HG03097 (cell line): ENCODE results near the gene NEUROG3.

Experiments
- ATAC-seq: cut with Tn5 transposase; IDR thresholded peaks from one replicate; pipeline ENCODE4 v1.9.1; 2021; ENCODE audit not compliant: unreplicated experiment, low FRiP score

NEUROG3 gene, protein sequence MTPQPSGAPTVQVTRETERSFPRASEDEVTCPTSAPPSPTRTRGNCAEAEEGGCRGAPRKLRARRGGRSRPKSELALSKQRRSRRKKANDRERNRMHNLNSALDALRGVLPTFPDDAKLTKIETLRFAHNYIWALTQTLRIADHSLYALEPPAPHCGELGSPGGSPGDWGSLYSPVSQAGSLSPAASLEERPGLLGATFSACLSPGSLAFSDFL

DNA sequence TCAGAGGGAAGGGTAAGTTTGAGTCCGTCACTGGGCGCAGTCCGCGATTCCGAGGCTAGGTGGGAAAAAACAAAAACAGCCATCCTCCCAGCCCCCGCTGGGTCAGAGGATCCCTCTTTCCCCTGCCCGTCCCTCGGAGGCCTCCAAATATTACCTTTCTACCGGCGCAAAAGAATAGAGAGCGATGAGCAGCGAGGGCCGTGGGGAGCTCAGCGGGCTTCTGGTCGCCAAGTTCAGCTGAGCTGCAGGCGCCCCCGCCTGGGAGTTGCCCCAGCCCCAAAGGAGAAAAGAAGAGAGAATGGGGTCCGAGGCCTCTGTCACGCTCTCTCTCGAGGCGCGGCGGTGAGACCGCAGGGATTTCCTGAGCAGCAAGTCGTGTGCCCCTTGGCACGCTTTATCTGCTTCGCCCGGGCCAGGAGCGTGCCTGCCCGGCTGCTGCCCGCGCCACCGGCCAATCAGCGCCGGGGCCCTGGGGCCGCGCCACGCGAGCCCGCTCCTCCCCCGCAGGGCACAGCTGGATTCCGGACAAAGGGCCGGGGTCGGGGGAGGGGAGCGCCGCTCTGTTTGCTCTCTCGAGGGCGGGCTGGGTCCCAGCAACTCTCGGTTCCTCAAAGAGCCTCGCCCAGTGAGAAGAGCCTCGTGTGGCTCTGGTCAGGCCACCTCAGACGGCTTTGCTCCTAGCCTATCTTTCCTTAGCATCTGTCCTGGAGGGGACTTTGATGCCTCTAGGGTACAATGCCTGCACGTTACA, at the start of gene NEUROG3:
Gene NEUROG3 (minus strand): TSS at position 367 of the 751 bp plus-strand sequence. CDS start 379 bp downstream, outside the sequence.
- ATAC-seq = peak; percentile 65

DNA sequence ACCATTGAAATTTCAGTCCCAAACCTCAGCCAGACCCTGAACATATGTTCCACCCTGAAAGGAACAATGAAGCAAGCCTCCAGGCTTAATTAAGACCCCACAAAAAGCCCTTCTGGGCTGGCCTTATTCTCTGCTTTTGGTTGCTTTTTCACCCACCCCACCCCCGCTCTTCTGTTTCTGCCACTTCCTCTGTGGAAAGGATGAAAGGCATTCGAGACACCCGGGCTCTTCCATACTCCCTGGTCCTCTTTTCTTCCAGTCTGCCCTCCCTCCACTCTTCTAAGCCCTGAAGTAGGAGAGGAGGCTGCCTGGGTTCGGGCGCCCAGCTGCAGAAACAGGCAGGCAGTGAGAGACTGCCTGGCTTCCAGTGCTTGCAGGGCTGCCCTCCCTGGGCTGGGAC, 47.4 kb upstream of the NEUROG3 start:
- no peak for ATAC-seq

DNA sequence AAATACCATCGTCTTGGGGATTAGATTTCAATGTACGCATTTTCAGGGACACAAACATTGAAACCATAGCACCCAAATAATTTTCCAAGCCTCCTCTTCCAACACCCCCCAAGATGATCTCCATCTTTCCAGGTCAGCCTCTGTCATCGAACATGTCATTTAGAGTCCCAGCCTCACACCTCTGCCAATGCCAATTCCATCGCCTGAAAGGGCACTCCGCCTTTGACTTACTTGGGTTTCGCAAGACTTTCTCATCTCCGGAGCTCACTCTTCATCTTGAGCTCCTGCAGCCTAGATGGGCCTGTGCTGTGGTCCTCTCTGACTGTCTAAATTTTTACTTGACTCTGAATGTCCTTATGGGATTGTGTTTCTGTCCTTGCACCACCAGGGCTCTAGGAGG, 46.4 kb upstream of the NEUROG3 start:
- no peak for ATAC-seq

DNA sequence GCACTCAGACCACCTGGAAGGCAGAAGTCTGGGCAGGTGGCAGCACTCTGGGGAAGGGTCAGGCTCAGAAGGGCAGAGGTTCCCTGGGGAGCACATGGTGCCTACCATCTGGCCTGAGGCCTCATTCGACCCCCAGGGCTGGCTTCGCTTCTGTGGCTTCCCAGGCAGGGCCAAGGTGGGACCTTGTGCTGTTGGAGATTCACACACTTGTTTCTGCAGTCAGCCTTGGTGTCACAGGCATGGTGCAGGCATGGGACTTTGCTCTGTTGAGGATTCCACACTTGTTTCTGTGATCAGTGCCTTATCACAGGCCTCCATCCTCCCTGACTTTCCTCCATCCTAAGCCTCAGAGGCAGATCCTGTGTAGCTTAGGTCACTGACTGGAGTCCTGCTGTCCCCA, 45.5 kb upstream of the NEUROG3 start:
- no peak for ATAC-seq

DNA sequence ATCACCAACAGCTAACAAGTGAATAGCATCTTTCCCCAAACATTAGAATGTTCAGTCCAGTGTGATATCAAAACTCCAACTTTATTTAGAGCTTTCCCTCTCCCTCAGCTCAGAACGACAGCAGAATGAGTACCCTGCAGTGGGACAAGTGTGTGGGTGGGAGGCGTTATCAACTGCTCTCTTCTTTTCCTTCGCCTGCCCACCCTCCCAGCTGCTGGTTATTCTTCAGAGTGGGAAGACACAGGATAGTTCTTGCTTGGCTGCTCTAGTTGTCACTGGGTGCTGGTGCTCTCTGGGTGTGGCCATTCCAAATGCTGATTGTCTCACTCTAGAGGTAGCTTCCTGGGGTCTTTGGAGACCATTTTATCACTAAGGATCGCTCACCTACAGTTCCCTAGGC, 43.1 kb upstream of the NEUROG3 start:
- no peak for ATAC-seq

DNA sequence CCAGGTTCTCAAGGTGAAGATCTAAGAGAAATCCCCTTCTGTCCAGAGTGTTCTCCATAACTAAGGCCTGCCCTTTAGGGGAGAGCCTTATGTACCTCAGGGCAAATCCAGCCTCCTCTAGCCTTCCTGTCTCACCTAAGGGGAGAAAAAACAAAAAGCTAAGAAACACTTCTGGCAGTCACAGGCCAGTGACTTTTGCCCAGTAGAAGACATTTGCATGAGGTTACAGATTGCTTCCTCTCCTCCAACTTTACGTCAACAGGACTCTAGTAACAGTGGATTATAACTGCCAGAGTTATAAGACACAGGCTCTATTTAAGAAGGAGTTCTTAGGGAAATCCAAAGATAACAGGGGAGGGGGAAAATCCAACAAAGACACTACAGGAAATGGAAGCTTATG, 40.9 kb upstream of the NEUROG3 start:
- no peak for ATAC-seq

DNA sequence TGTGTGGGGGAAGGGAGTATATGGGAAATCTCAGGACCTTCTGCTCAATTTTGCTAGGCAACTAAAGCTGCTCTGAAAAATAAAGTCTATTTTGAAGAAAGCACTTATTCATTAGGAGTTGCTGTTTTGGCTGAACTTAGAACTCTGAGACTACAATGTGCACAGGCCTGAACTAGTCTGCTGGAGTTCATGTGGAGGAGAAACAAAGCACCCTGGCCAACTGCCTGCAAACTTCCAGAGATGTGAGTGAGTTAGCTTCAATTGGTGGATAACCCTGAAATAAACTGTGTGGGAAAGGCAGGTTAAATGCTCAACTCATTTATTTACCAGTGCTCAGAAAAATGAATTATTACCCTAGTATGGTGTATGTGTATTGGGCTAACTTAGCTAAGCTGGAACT, 39.5 kb upstream of the NEUROG3 start:
- ATAC-seq = no peak

DNA sequence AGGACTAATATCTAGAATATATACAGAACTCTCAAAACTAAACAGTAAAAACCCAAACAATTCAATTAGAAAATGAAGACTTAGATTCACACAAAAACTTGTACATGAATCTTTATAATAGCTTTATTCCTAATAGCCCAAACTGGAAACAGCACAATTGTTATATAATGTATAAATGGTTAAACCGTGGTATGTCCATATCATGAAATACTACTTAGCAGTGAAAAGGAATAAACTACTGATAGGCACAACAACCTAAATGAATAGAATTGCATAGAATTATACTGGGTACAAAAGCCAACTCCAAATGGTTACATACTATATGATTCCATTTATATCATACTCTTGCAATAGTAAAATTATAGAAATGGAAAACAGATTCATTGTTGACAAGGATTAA, 35.9 kb upstream of the NEUROG3 start:
- no peak for ATAC-seq

DNA sequence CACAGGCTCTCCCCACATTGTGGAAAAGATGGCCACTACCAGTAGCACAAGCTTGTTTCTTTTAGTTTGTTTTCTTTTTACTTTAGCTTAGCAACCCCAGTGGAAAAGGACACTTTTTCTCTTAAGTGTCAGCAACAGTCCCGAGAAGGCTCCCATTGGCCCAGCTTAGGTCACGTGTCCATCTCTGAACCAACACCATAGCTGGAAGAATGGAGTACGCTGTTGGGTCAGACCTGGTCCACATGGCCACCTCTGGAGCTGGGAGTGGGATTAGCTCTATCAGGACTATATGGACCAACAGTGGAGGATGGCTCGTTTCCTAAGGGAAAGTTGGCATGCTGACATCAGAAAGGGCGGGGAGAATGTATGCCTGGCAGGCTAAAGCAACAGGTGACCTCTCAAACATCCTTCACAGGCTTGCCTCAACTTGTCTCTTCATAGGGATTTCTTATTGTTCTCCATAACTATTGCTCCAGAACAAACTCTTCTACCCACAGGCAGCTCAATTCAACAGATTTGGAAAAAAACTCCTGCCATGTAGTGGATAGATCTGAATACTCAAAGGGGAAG, 27.6 kb upstream of the NEUROG3 start:
- no peak for ATAC-seq

DNA sequence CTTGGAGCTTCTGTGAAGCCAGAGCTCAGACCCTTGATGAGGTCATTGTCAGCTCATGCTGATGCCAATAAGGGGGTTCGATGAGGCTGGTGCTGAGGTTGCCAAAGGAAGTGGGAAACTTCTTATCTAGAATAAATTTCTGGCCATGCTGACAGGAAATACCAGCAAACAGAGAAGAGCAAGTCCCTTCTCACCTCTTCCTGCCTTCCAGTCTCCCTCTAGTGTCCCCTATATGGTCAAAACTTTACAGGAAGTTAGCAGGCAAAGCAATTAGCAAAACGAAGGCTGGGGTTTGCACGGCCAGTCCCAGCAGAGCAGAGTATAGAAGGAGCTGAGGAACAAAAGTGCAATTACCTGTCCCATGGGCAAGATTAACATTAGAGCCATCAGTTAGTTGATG, 15.1 kb upstream of the NEUROG3 start:
- ATAC-seq = no peak

DNA sequence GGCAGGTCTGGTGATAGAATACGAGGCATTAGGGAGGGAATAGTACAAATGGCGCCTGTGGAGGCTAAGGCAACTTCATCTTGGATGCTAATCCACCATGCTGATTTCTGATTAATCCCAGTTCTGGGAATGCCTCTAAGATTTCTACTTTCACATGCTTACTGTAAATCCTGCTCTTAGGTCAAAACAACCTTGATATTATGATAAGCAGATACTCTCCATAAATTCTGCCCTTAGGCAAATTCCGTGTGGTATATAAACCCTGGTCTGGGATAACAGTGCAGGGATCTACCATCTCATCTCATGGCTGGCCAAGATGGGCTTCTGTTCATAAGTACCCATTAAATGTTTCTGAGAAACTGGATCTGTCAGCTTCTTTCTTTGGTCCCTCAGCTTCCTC, 11.4 kb upstream of the NEUROG3 start:
- ATAC-seq = no peak

DNA sequence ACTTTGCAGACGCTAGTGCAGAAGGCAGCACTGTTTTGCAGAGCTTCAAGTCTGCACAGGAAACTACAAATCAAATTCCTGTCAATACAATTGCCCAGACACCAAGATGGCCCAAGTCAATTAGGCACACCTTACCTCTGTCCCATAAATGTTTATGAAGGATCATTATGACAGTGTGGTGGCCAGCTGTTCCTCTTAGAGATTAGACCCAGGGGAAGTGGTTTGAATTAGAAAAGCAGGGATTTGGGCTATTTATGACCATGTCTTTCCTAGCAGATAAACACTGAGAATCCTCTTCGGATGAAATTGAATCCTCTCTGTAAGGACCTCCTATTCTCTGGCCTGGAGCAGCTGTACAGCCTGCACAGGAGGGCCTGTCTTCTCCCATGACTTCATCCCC, 9.9 kb upstream of the NEUROG3 start:
- ATAC-seq = no peak

DNA sequence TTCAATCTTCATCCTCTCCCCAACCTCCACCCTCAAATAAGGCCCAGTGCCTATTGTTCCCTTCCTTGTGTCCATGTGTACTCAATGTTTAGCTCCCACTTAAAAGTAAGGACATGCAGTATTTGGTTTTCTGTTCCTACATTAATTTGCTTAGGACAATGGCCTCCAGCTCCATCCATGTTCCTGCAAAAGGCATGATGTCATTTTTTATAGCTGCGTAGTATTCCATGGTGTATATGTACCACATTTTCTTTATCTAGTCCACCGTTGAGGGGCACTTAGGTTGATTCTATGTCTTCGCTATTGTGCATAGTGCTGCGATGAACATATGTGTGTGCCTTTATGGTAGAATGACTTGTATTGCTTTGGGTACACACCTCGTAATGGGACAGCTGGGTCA, 7.2 kb upstream of the NEUROG3 start:
- ATAC-seq = no peak

DNA sequence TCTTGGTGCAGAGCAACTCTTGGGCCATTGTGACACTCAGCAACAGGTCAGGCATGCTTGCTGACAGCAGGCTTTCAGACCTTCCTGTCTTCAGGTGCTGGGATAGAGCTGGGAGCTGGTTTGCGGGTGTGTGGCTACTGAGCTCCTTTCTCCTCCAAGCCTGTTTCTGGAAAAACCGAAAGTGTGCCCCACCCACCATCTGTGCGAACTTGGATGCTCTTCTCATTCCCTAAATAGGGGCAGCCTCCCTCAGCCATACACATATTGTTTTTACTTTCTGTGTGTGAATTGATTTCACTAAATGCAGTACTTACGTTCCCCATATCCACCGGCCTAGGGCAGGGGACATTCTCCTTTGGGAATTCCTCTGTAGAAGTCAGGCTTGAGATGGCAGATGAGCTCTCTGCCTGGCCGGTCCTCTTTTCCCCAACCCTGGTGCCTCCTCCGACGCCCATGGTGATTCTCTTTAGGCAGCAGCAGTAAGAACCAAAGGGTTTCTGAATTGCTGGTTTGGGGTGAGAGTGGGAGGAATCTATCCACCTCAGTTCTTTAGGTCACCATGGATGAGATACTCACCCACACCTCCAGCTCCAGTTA, 6.3 kb upstream of the NEUROG3 start:
- no peak for ATAC-seq

DNA sequence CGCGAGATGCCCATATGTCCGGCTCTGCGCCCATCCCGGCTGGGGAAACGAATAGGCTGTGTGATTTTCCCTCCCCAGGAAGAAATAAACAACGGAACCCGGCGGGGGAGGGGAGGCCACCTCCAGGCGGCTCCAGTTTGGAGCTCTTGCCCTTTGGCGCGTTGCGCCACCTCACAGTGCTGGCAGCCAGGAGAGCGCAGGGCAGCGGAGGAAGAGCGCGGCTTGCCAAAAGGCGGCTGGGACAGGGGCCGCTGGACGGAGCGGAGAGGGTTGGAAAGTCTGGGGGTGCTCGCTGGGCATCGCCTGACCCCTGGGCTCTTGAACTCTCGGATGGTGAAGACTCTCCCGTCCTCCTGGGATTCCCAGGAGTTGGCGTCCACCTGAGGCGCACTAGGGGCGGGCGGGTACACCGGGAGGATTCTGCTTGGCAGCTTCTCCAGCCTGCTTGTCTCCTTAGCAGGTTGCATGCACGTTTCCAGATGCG, 5.3 kb upstream of the NEUROG3 start:
- no peak for ATAC-seq

DNA sequence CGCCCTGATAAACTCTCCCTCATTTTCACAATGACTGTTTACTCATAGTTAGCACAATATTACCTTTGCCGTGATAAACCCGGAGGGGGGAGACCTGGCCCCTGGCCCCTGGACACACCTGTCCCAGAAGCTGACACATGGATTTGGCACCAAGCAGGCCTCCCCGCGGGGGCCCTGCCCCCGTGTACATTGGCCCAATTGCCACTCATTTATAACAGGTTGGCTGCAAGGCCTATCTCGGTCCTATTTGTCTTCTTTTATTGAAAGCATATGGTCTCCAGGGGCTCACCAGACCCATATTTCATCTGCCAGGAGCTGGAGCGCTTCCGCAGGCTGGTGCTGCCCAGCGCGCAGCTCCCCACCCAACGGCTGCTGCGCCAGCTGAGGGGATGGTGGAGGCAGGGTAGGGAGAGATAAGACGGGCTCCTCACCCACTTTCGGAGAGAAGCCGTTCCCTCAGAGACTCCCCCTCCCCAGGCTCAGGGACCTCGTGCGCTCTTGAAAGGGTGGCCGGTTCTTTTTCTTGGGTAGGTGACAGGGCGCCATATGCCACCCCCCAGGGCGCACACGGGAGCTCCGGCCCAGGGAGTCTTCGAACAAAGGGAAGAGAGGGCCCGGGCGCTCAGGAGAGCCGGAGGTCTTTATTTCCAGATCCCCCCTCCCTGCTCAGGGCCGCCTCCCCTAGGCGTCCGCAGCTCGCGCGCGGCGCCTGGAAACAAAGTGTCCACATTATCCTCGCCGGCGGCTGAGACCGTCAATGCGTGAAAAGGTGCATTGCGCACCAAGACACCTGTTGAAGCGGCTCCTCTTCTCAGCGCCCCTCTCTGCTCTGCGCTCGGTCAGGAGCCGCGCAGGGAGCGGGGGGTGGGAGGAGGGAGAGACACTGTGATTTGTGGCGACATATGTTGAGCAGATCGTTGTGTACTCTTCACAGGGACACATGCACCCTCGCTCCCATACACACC, 4.3 kb upstream of the NEUROG3 start:
- no peak for ATAC-seq

DNA sequence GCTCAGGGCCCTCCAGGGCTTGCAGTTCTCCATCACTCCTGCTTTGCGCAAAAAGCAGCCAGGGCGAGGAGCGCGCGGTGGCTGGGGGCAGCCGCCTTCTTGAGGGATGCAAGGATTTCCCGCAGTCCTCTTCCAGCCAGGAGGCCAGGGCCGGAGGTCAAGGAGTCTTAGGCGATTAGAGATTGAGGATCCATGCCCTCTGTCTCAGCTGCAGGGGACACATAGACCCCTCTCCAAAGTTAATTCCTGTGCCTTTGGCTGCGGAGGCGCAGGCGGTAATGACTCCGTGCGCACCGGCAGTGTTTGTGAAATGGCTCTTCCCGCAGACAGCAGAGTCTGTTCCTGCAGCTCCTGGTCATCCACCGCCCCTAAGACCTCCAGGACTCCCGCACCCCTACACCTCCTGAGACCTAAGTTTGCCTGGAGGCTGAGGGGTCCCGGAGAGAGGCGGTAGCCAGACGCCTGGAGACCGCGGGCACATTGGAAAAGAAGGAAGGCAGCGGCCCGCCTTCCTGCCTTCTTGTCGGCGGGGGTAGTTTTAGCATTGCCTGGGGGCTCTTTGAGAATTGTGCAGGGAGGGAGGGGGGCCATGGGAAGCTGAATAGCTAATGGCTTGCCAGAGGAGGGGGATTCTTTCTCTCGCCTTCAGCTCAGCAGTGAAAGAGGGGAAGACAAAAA, 3.3 kb upstream of the NEUROG3 start:
- ATAC-seq = no peak

DNA sequence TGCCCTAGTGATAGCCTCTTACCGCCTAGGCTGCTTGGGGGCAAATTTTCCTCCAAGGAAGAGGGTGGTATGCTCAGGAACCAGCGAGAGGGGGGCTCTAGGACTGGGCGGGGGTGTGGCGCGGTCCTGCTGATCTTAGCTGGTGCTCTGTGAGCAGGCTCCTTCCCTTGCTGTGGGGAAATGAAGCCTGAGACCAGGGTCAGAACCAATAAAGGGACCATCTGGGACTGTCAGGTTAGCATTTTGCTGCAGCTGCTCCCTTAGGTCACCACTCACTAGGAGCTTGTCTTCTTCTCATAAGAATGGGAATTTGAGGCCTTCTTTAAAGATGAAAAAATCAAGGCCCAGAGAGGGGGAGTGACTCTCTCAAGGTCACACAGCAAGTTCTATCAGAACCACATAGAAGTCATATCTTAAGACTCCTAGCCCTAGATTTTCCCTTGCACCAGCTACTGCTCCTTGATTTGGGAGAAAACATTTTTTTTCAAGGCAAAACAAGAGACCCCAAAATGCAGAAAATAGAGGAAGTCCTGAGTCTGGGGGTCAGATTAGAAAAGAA, 2.0 kb upstream of the NEUROG3 start:
- no peak for ATAC-seq

DNA sequence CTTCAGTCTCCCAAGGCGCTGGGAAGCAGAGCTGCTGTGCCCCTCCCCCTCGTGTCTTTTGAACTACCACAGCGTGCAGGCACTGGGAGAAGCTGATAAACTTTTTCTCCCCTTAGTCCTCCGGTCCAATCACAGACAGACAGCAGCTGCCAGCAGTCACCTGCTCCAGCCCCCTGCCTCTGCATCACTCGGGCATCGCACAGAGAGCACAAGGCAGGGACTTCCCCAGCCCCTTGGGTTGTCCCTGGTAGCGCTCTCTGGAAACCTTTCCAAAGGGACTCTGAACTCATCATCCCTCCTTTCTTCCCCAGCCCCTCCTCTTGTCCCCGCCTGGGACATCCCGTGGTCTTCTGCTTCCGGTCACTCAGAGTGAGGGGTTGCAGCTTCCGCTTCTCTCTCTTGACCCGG, 1.4 kb upstream of the NEUROG3 start:
- ATAC-seq = no peak
